Measurements from ENCODE around the gene TSPY2.
"Not testable (repeated sequence)": the region's sequence is repeated elsewhere in the genome, so short reads cannot be mapped to it uniquely, and the experiment has no call there.

TSPY2 gene, protein sequence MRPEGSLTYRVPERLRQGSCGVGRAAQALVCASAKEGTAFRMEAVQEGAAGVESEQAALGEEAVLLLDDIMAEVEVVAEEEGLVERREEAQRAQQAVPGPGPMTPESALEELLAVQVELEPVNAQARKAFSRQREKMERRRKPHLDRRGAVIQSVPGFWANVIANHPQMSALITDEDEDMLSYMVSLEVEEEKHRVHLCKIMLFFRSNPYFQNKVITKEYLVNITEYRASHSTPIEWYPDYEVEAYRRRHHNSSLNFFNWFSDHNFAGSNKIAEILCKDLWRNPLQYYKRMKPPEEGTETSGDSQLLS

DNA sequence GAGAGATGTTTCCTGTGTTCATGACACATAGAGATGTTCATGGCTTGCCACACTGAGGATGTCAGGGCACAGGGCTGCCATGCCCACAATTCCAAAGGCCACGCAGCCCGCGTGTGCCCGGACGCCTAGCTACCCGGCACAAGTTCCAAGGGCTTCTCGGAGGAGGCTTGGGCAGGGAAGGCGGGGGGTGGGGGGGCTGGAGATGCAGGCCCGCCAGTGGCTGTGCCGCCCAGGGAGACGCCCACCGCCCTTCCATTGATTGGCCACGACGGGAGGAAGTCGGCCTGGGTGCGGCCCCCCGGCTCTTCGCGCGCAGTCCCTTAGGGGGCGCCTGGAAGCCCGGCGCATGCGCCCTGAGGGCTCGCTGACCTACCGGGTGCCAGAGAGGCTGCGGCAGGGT, at the start of gene TSPY2:
Gene TSPY2 (plus strand): TSS at position 301 of the 400 bp plus-strand sequence. CDS start 46 bp downstream, at position 347.
- not testable (repeated sequence) for DNase-seq (ENCODE audit: low read depth, low spot score)

DNA sequence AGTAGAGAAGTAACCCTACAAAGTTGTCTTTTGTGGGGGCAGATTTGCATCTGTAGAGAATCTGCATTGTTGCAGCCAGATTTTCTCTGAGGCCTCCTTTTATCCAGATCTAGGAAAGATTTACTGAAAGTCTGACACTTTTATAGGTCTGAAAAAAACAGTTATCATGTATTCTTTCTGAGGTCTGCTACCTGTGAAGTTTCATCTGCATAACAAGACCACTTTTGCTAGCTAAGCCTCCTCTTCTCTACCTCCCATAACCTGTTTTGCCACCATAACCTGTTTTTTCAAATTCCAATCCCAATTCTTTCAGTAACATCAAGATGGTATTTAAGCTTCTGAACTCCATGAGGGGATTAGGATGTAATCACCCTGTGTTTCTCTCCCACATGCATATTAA, 36.5 kb upstream of the TSPY2 start:
- not testable (repeated sequence) for DNase-seq (ENCODE audit: low read depth, low spot score)

DNA sequence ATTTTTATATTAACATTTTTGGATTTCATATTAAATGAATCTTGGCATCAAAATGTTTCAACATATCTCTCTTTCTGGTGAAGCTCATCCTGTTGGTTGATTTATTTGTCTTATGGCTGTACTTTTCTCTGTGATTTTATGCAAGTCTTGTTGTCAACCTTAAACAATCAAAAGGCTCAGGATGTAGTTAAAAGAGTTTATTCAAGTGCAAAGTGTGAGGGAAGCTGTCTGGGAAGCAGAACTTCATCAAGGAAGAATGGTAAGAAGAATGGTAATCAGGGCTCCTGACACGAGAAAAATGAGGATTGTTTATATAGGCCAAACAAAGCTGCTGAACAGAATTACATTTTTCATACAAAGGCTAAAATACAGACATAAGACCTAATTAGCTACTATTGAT, 29.0 kb upstream of the TSPY2 start:
- not testable (repeated sequence) for DNase-seq (ENCODE audit: low read depth, low spot score)

DNA sequence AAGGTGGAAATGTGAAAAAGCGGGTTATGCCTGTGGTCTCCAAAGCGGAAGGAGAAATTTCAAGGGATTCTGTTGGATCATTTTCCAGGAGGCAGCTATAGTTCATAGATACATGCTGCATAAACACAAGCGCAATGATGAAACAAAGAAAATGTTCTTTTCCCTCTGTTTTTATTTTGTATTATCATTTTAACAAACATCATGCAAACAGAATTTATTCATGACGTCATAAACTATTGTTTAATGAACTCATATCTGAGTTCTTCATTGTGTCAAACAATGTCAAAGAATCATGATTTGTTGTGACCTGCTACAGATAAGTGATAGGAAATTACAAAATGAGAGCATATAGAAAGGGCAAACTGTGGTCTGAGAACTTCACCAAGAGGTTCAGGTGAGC, 23.8 kb downstream of the TSPY2 start:
- DNase-seq (ENCODE audit: low read depth, low spot score), result not testable (repeated sequence)
